ENCODE measurements around the gene RPS21.

RPS21 gene

GRCh38 chr20:62400021-62400420, 13.1 kb downstream of the RPS21 start:
- DNase-seq, result peak; percentile 69

- DNase-seq, result no peak
Observed at GRCh38 chr20:62400541-62400940, 13.6 kb downstream of the RPS21 start.

GRCh38 chr20:62401331-62401779, 14.5 kb downstream of the RPS21 start:
- DNase-seq, result no peak

- no peak for DNase-seq
Observed at GRCh38 chr20:62402456-62403150, 15.7 kb downstream of the RPS21 start.

GRCh38 chr20:62403331-62403730, 16.4 kb downstream of the RPS21 start:
- DNase-seq, result no peak

- no peak for DNase-seq
Observed at GRCh38 chr20:62404112-62404665, 17.3 kb downstream of the RPS21 start.

GRCh38 chr20:62404761-62405107, 17.8 kb downstream of the RPS21 start:
- no peak for DNase-seq

- no peak for DNase-seq
Observed at GRCh38 chr20:62405108-62405980, 18.4 kb downstream of the RPS21 start.

GRCh38 chr20:62405981-62406513, 19.1 kb downstream of the RPS21 start:
- no peak for DNase-seq

GRCh38 chr20:62406635-62407176, 19.8 kb downstream of the RPS21 start:
- no peak for DNase-seq

- peak; percentile 89 for DNase-seq
Observed at GRCh38 chr20:62407221-62407992, 20.5 kb downstream of the RPS21 start, which contains the start of gene CABLES2. Gene CABLES2 (minus strand): TSS chr20:62407285. CDS start chr20:62407276, 9 bp downstream.

GRCh38 chr20:62408055-62408454, 21.2 kb downstream of the RPS21 start:
- DNase-seq, result no peak

- no peak for DNase-seq
Observed at GRCh38 chr20:62408640-62409039, 21.7 kb downstream of the RPS21 start.

GRCh38 chr20:62409086-62409853, 22.4 kb downstream of the RPS21 start:
- no peak for DNase-seq

GRCh38 chr20:62409931-62410745, 23.2 kb downstream of the RPS21 start:
- peak; percentile 72 for DNase-seq

GRCh38 chr20:62410746-62411478, 24.0 kb downstream of the RPS21 start:
- no peak for DNase-seq

- no peak for DNase-seq
Observed at GRCh38 chr20:62411479-62412193, 24.7 kb downstream of the RPS21 start.

GRCh38 chr20:62412194-62413024, 25.5 kb downstream of the RPS21 start:
- no peak for DNase-seq
